HG02943 (cell line): Measurements from ENCODE around the gene NBEAL1.
"Not testable (repeated sequence)": the region's sequence is repeated elsewhere in the genome, so short reads cannot be mapped to it uniquely, and the experiment has no call there.

ENCODE experiments used
- ATAC-seq: cut with Tn5 transposase; IDR thresholded peaks from one replicate; pipeline ENCODE4 v1.9.1; 2021; ENCODE audit warnings: mild to moderate bottlenecking, low read depth, moderate library complexity; ENCODE audit not compliant: unreplicated experiment

The NBEAL1 gene

GRCh38 chr2:203037026-203037425 is 22.4 kb downstream of the NBEAL1 start:
- ATAC-seq: no peak

- ATAC-seq: no peak
These were observed 23.9 kb downstream of the NBEAL1 start for GRCh38 chr2:203038586-203038985.

- not testable (repeated sequence) for ATAC-seq
These were observed 24.5 kb downstream of the NBEAL1 start for GRCh38 chr2:203039211-203039610.

GRCh38 chr2:203040966-203041521 is 26.4 kb downstream of the NBEAL1 start:
- no peak for ATAC-seq

GRCh38 chr2:203042178-203042577 is 27.5 kb downstream of the NBEAL1 start:
- no peak for ATAC-seq

- ATAC-seq: no peak
These were observed 28.6 kb downstream of the NBEAL1 start for GRCh38 chr2:203043226-203043625.

- ATAC-seq: no peak
These were observed 31.2 kb downstream of the NBEAL1 start for GRCh38 chr2:203045867-203046266.

GRCh38 chr2:203052539-203052938 is 37.9 kb downstream of the NBEAL1 start:
- no peak for ATAC-seq

- ATAC-seq: no peak
These were observed 45.0 kb downstream of the NBEAL1 start for GRCh38 chr2:203059567-203060240.

- ATAC-seq: no peak
These were observed 46.7 kb downstream of the NBEAL1 start for GRCh38 chr2:203061346-203061745.

GRCh38 chr2:203062126-203062525 is 47.5 kb downstream of the NBEAL1 start:
- no peak for ATAC-seq

GRCh38 chr2:203066519-203067091 is 51.9 kb downstream of the NBEAL1 start:
- ATAC-seq: not testable (repeated sequence)

- no peak for ATAC-seq
These were observed 56.0 kb downstream of the NBEAL1 start for GRCh38 chr2:203070701-203071100.

- no peak for ATAC-seq
These were observed 56.5 kb downstream of the NBEAL1 start for GRCh38 chr2:203071148-203071547.

- ATAC-seq: no peak
These were observed 57.7 kb downstream of the NBEAL1 start for GRCh38 chr2:203072371-203072770.

- ATAC-seq: no peak
These were observed 62.8 kb downstream of the NBEAL1 start for GRCh38 chr2:203077451-203077850.

GRCh38 chr2:203080447-203081045 is 65.9 kb downstream of the NBEAL1 start:
- no peak for ATAC-seq

GRCh38 chr2:203083328-203083727 is 68.7 kb downstream of the NBEAL1 start:
- ATAC-seq: no peak

- ATAC-seq: not testable (repeated sequence)
These were observed 71.7 kb downstream of the NBEAL1 start for GRCh38 chr2:203086381-203086780.

- not testable (repeated sequence) for ATAC-seq
These were observed 76.0 kb downstream of the NBEAL1 start for GRCh38 chr2:203090721-203091120.

- ATAC-seq: no peak
These were observed 83.1 kb downstream of the NBEAL1 start for GRCh38 chr2:203097735-203098134.

GRCh38 chr2:203102357-203102756 is 87.7 kb downstream of the NBEAL1 start:
- ATAC-seq: not testable (repeated sequence)
